ENCODE results near the gene C2orf72. TPM values are rescaled to one million over a fixed set of nuclear protein-coding genes. Genes with fewer than 3 reads are reported as not detected.

C2orf72 gene
- total and polyA plus RNA-seq, 10 of the 15 experiments (the other 5 are each of a cell fraction or from before 2014, with no cell fraction given) = under 0.01 to 0.29 (median 0.10) TPM; not detected in 6

DNA sequence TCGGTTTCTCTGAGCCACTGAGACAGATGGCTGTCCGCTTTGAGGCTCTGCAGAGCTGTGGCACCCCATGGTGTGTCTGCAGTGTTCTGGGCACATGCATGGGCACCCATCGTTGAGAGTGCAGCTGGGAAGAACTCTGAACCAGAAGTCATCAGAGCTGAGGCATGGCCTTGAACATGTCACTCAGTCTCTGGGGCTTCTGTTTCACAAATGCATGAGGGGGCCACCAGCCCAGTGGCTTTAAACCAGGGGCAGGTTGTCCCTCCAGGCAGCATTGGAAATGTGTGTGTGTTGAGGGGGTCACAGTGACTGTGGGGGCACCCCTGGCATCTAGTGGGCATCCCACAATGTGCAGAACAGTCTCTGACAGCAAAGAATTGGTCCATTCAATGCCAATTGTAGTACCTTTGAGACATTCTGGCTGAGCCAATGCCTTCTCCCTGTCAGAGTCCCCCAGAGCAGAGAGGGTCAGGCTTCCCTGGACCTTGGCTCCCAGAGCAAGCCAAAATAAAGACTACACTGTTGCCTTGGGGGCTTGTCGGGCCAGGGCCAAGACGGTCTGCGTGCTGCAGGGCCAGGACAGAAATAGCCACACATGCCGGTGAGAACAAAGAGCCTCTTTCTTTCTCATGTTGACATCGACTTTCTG lies 10.1 kb downstream of the C2orf72 start:
- H3K4me3 ChIP-seq = no peak overlapping the region
- TF ChIP-seq STAT1 (conservative IDR thresholded peaks at IDR 0.05) (no peak), TAF1 (IDR thresholded peaks at IDR 0.05; ENCODE audit: borderline replicate concordance, low read depth, low read length) (no peak), SUZ12 (IDR thresholded peaks at IDR 0.05; ENCODE audit: unreplicated experiment) (no peak), KLF5 (IDR thresholded peaks at IDR 0.05; ENCODE audit: partially characterized antibody) (no peak), IKZF2 (IDR thresholded peaks at IDR 0.05) (no peak), TBL1XR1 (IDR thresholded peaks at IDR 0.05; ENCODE audit: low read depth, low read length) (no peak), RELA (IDR thresholded peaks at IDR 0.05; ENCODE audit: borderline replicate concordance, partially characterized antibody) (no peak)
- TF ChIP-seq, protein P1, sequence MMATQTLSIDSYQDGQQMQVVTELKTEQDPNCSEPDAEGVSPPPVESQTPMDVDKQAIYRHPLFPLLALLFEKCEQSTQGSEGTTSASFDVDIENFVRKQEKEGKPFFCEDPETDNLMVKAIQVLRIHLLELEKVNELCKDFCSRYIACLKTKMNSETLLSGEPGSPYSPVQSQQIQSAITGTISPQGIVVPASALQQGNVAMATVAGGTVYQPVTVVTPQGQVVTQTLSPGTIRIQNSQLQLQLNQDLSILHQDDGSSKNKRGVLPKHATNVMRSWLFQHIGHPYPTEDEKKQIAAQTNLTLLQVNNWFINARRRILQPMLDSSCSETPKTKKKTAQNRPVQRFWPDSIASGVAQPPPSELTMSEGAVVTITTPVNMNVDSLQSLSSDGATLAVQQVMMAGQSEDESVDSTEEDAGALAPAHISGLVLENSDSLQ (IDR thresholded peaks at IDR 0.05) = no peak
- H3K79me2 ChIP-seq (ENCODE audit: control insufficient read depth, insufficient read depth, low read length) = no peaks in the 10 kb centered on the region
- H3K27me3 ChIP-seq (replicated peaks in 1 of 2; ENCODE audit: control insufficient read depth in 2 of 2, insufficient read depth in 2 of 2, low read length in 1 of 2) = peaks cover 0 to 2% of the 10 kb centered on the region in 2 experiments; a peak in 2 of 4 replicates
- H2AFZ ChIP-seq (ENCODE audit: control insufficient read depth, low read depth, low read length) = no peak overlapping the region
- in situ Hi-C loops (cut with MboI) = no loop called here
- ChIA-PET POLR2A (no interaction called here), SMC1A (ENCODE audit: uncharacterized antibody, unreplicated experiment) (interaction anchor here (1.0 to 1.7 kb wide), 2 partner anchors 11 to 223 kb away, joined by 3 read pairs; no protein-coding TSS in a partner anchor), RAD21 (ENCODE audit: unreplicated experiment) (no interaction called here), CTCF (interaction anchor here (2.9 kb wide), 1 partner anchor 11 kb away, joined by 9 read pairs; the partner anchor contains the start of gene PSMD1)
- no peak overlapping the region for H3K4me2 ChIP-seq (ENCODE audit: control insufficient read depth, insufficient read depth)
- FAIRE-seq (no peak), DNase-seq (ENCODE audit: low read depth, low spot score) (no peak), ATAC-seq (no peak)
- no peak overlapping the region for H3K9ac ChIP-seq (ENCODE audit: control insufficient read depth, insufficient read depth, low read length)
- no peak overlapping the region for H3K27ac ChIP-seq (ENCODE audit: control insufficient read depth, insufficient read depth)
- BruUV-seq (replicated peaks) = no TSS peak
- H4K20me1 ChIP-seq (ENCODE audit: control insufficient read depth, insufficient read depth) = no peaks in the 10 kb centered on the region
- H3K36me3 ChIP-seq (ENCODE audit: control insufficient read depth in 2 of 2, insufficient read depth in 2 of 2, low read length in 1 of 2) = no peaks in the 10 kb centered on the region
- intact Hi-C loops (cut with micrococcal nuclease; ENCODE audit: unreplicated experiment) = no loop called here
- no peaks in the 10 kb centered on the region for H3K9me3 ChIP-seq (replicated peaks; ENCODE audit: control insufficient read depth, insufficient read depth, low read length)
- peaks cover 2% of the 10 kb centered on the region; the same call in 1 of the 2 replicates for H3K4me1 ChIP-seq (ENCODE audit: control insufficient read depth, insufficient read depth, low read length)
- WGBS (ENCODE audit: insufficient coverage, insufficient replicate concordance, low lambda C conversion rate, missing lambda C conversion rate) = 48% methylated on average over 8 of the region's 8 CpGs

Data from GM12878 (cell line).